Ovary (tissue), 9 donors: Measurements from ENCODE around the gene ANKRD31. TPM values are rescaled to one million over a fixed set of nuclear protein-coding genes. Genes with fewer than 3 reads are reported as not detected.
"Not testable (repeated sequence)": the region's sequence is repeated elsewhere in the genome, so short reads cannot be mapped to it uniquely, and the experiment has no call there.

Experiments
- DNase-seq, 5 donors: peaks; one replicate each; pipeline ENCODE4 v3.0.0-alpha.2; 2019 to 2020
- H3K27ac ChIP-seq, 2 donors: fragments of 200-600 bp; one replicate each; pipeline versions ENCODE4 v1.5.1 to v1.8.0; 2019 to 2022
- H3K27me3 ChIP-seq: fragments of 200-600 bp; one replicate; pipeline ENCODE4 v1.8.0; 2022
- H3K36me3 ChIP-seq: fragments of 200-600 bp; sonication (generic); one replicate; pipeline ENCODE4 v1.5.1; 2019
- H3K4me1 ChIP-seq: one replicate; pipeline ENCODE4 v1.8.1; 2013; ENCODE audit warnings: mild to moderate bottlenecking, moderate library complexity; ENCODE audit not compliant: insufficient read depth
- H3K4me3 ChIP-seq: fragments of 200-600 bp; sonication (generic); one replicate; pipeline ENCODE4 v1.5.1; 2017
- H3K9me3 ChIP-seq, 2 donors: fragments of 200-600 bp in 1 of 2; sonication (generic) in 1 of 2; one replicate each; pipeline versions ENCODE4 v1.5.1 to v1.8.1; 2013 to 2019; ENCODE audit warnings: mild to moderate bottlenecking in 1 of 2, moderate library complexity in 1 of 2
- EP300 ChIP-seq: sonication (generic); formaldehyde crosslinking; IDR thresholded peaks from one replicate; pipeline ENCODE4 v1.6.1; 2017; ENCODE audit warnings: antibody characterized with exemption
- POLR2A ChIP-seq: fragments of 450-650 bp; IDR thresholded peaks from one replicate; pipeline ENCODE4 v1.6.1; 2017; ENCODE audit warnings: antibody characterized with exemption, mild to moderate bottlenecking, moderate library complexity
- WGBS, 3 donors: extraction: QIAGEN DNeasy Blood & Tissue Kit in 1 of 3; methylation state at CpG; one replicate each; pipeline versions ENCODE4 v1.1.5 to v1.1.7; 2013 to 2017; 5-methylcytosine and 5-hydroxymethylcytosine counted together
- intact Hi-C, 4 donors: fragments of 100-400 bp; cut with DNase I; formaldehyde crosslinking; loops; one replicate each; pipeline versions ENCODE4 v1.11.0 to v1.15.1; 2022 to 2023
- polyA plus RNA-seq, 2 donors: library from polyadenylated mRNA; stranded (reverse); fragments of 200-250 nt in 1 of 2; fragments of 350-450 nt in 1 of 2; fragmentation: Illumina TruSeq in 1 of 2; extraction: RNeasy Lipid Tissue Mini Kit (QIAGEN cat#74804) in 1 of 2; gene quantifications; one replicate each; pipeline ENCODE4 v1.2.3, GENCODE V29; 2013 to 2014
- total RNA-seq, 7 donors: library from RNA; depleted of rRNA in 2 of 7; stranded (reverse); fragments of >200 nt in 2 of 7; fragmentation: NEBNext Ultra II Directional in 3 of 7; extraction: Animal tissue kit (Norgen Biotek cat#: 25700) in 3 of 7; gene quantifications; one replicate each; pipeline versions ENCODE4 v1.1.0 to v1.2.4, GENCODE V29; 2016 to 2023
- TF ChIP-seq, protein P1 (sequence below), 3 donors: fragments of 450-650 bp in 2 of 3; fragments of 200-600 bp in 1 of 3; IDR thresholded peaks; one replicate each; pipeline versions ENCODE4 v1.5.1 to v1.8.0; 2016 to 2022; ENCODE audit warnings: antibody characterized with exemption in 3 of 3, mild to moderate bottlenecking in 1 of 3
- donor health status: DM: no; HTN: no; CAD: no; lungs with moderate emphysema.
- donor health status: DM: no; HTN: no; CAD: no.
- donor health status: Bipolar disorder and iron deficiency.
- donor health status: DM: yes; HTN: yes; CAD: no.
- donor health status: DM: no; HTN: no; CAD: no.
- donor health status: DM: yes; HTN: yes; CAD: no.

The ANKRD31 gene
- total and polyA plus RNA-seq, 9 donors, result 0.11 to 0.55 (median 0.36) TPM

DNA sequence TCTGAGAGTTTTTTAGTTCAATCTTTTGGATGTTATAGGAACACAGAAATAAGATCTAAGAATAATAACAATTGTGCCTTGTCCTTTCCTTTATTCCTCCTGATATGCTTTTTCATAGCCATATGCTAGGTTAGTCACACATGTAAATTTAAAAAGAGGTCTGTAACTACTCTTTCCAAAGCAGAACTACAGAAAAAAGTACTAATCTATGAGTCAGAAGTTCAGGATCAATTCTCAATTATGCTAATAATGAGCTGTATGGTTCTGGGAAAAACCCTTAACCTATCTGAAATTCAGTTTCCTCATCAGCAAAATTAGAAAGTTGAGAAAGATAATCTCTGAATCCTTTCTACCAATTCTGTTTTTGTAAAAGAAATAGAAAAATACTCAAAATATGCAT is 44.4 kb downstream of the ANKRD31 start:
- DNase-seq, result no peak
- no peak overlapping the region for H3K27ac ChIP-seq
- H3K4me1 ChIP-seq, result no peaks in the 10 kb centered on the region
- no peaks in the 10 kb centered on the region for H3K27me3 ChIP-seq
- no peaks in the 10 kb centered on the region for H3K36me3 ChIP-seq
- no peaks in the 10 kb centered on the region for H3K9me3 ChIP-seq
- intact Hi-C loops, result no loop called here
- no peak overlapping the region for H3K4me3 ChIP-seq
- TF ChIP-seq EP300 (no peak), POLR2A (no peak)
- TF ChIP-seq, protein P1, sequence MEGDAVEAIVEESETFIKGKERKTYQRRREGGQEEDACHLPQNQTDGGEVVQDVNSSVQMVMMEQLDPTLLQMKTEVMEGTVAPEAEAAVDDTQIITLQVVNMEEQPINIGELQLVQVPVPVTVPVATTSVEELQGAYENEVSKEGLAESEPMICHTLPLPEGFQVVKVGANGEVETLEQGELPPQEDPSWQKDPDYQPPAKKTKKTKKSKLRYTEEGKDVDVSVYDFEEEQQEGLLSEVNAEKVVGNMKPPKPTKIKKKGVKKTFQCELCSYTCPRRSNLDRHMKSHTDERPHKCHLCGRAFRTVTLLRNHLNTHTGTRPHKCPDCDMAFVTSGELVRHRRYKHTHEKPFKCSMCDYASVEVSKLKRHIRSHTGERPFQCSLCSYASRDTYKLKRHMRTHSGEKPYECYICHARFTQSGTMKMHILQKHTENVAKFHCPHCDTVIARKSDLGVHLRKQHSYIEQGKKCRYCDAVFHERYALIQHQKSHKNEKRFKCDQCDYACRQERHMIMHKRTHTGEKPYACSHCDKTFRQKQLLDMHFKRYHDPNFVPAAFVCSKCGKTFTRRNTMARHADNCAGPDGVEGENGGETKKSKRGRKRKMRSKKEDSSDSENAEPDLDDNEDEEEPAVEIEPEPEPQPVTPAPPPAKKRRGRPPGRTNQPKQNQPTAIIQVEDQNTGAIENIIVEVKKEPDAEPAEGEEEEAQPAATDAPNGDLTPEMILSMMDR (IDR thresholded peaks at IDR 0.05), result no peak

DNA sequence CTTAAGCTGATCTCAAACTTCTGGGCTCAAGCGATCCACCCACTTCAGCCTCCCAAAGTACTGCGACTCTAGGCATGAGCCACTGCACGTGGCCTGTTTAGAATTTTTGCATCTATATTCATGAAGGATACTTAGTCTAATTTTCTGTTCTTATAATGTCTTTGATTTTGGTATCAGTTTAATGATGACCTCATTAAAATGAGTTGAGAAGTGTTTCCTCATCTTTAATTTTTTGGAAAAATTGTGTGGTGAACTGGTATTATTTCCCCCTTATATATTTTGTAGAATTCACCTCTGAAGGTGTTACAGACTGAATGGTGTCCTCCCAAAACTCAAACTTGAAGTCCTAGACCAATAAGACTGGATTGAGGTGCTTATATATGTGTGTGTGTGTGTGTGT is 46.5 kb downstream of the ANKRD31 start:
- intact Hi-C loops, result no loop called here
- no peak for DNase-seq
- no peak overlapping the region for H3K4me3 ChIP-seq
- H3K9me3 ChIP-seq, result no peaks in the 10 kb centered on the region
- H3K27me3 ChIP-seq, result no peaks in the 10 kb centered on the region
- WGBS, 3 donors, result 95 to 98% (median 96%) methylated on average over 3 of the region's 3 CpGs
- TF ChIP-seq EP300 (no peak), POLR2A (no peak)
- TF ChIP-seq, protein P1 (IDR thresholded peaks at IDR 0.05), result no peak
- H3K36me3 ChIP-seq, result no peaks in the 10 kb centered on the region
- H3K4me1 ChIP-seq, result no peaks in the 10 kb centered on the region
- H3K27ac ChIP-seq, result no peak overlapping the region

DNA sequence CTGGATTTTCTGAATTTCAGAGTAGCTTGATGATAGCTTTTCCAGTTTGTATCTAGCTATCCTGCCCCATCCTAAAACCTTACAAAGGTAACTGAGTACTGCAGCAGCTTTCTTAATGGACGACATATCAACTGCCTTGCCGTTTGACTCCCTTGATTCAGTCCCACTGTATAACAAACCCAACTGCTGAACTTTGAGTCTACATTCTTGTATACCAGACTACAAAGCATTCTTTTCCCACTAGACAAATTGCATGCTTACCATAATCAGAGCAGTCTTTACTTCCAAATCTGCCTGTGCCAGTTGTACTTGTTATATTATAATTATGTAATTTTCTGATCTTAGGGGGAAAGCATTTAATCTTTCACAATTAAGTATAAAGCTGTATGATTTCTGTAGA is 47.3 kb downstream of the ANKRD31 start:
- Histone ChIP-seq H3K9me3 (no peaks in the 10 kb centered on the region), H3K4me3 (no peak overlapping the region), H3K27ac (no peak overlapping the region), H3K36me3 (no peaks in the 10 kb centered on the region), H3K4me1 (no peaks in the 10 kb centered on the region), H3K27me3 (no peaks in the 10 kb centered on the region)
- TF ChIP-seq POLR2A (no peak), EP300 (no peak)
- TF ChIP-seq, protein P1 (IDR thresholded peaks at IDR 0.05), result no peak
- no peak for DNase-seq
- intact Hi-C loops, result no loop called here
- 42 to 57% (median 46%) methylated on average over 2 of the region's 2 CpGs for WGBS, 3 donors

DNA sequence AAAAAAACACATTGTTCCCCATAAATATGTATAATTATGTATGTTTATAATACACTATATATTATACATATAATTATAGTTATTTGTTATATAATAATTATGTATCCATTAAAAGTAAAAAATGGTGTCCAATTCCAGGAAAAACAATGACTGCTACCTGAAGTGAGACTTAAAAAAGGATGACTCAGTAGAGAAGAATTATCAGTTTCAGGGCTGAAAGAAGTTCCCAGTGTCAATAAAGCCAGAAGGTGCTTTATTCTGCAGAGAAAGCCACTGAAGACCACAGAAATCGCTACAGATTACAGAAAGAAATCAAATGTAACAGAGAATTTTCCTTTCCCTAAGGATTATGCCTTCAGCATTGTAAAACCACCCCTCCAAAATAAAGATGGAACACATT is 50.9 kb downstream of the ANKRD31 start:
- no peak overlapping the region for H3K4me3 ChIP-seq
- intact Hi-C loops, result no loop called here
- no peak overlapping the region for H3K27ac ChIP-seq
- 84 to 93% (median 86%) methylated on average over 1 of the region's 1 CpG for WGBS, 3 donors
- H3K9me3 ChIP-seq, result no peaks in the 10 kb centered on the region
- H3K27me3 ChIP-seq, result no peaks in the 10 kb centered on the region
- no peak for TF ChIP-seq POLR2A
- TF ChIP-seq, protein P1 (IDR thresholded peaks at IDR 0.05), result no peak
- TF ChIP-seq EP300, result no peak
- no peaks in the 10 kb centered on the region for H3K4me1 ChIP-seq
- DNase-seq, result no peak
- H3K36me3 ChIP-seq, result no peaks in the 10 kb centered on the region

DNA sequence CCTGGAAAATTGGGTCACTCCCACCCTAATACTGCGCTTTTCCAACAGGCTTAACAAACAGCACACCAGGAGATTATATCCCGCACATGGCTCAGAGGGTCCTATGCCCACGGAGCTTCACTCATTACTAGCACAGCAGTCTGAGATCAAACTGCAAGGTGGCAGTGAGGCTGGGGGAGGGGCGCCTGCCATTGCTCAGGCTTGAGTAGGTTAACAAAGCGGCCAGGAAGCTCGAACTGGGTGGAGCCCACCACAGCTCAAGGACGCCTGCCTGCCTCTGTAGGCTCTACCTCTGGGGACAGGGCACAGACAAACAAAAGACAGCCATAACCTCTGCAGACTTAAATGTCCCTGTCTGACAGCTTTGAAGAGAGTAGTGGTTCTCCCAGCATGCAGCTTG is 60.7 kb downstream of the ANKRD31 start:
- H3K4me1 ChIP-seq, intact Hi-C loops, H3K27ac ChIP-seq, H3K36me3 ChIP-seq, H3K9me3 ChIP-seq, H3K27me3 ChIP-seq, DNase-seq, H3K4me3 ChIP-seq: not testable (repeated sequence)
- 93 to 94% (median 94%) methylated on average over 7 of the region's 7 CpGs for WGBS, 3 donors

DNA sequence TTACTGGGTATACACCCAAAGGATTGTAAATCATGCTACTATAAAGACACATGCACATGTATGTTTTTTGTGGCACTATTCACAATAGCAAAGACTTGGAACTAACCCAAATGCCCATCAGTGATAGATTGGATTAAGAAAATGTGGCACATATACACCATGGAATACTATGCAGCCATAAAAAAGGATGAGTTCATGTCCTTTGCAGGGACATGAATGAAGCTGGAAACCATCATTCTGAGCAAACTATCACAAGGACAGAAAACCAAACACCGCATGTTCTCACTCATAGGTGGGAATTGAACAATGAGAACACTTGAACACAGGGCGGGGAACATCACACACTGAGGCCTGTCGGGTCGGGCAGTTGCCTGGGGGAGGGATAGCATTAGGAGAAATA is 61.8 kb downstream of the ANKRD31 start:
- 95 to 97% (median 96%) methylated on average over 4 of the region's 4 CpGs for WGBS, 3 donors
- H3K9me3 ChIP-seq, intact Hi-C loops: not testable (repeated sequence)

More for the DNA sequence above, 61.8 kb downstream of the ANKRD31 start:
- not testable (repeated sequence) for H3K36me3 ChIP-seq, H3K27me3 ChIP-seq, H3K4me3 ChIP-seq, DNase-seq, H3K4me1 ChIP-seq, H3K27ac ChIP-seq
